ENCODE data around the gene ITGA2.

ITGA2 gene

DNA sequence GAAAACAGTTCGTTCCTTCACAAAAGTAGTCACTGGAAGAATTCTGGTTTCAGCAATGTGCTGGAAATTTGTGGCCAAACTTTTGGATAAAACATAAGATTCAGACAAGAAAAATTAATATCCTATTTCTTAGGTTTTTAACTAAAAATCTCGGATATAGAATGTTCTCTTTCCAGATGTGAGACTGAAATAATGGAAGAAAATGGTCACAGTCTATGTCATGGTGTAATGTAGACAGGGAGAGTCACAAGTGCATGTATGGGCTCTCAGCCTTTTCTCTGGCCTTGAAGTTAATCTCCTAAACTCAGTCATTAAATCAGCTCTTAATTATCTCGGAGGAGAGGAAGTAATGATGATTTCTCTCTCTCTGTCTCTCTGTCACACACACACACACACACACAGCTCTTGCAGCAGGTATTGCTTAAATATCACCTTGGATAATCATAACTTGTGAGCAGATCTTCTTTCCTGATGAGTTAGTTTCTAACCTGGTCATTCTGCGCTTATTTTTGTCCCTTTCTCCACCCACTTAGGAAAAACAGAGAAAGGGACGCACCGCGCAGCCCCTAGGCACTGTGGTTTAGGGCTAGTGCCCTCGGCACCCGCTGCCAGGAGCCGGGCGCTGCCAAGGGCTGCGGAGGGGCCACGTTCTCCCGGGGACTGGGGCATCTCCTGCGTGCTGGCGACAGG, 672 bp upstream of the ITGA2 start:
- no peak for DNase-seq (ENCODE audit: low spot score)

DNA sequence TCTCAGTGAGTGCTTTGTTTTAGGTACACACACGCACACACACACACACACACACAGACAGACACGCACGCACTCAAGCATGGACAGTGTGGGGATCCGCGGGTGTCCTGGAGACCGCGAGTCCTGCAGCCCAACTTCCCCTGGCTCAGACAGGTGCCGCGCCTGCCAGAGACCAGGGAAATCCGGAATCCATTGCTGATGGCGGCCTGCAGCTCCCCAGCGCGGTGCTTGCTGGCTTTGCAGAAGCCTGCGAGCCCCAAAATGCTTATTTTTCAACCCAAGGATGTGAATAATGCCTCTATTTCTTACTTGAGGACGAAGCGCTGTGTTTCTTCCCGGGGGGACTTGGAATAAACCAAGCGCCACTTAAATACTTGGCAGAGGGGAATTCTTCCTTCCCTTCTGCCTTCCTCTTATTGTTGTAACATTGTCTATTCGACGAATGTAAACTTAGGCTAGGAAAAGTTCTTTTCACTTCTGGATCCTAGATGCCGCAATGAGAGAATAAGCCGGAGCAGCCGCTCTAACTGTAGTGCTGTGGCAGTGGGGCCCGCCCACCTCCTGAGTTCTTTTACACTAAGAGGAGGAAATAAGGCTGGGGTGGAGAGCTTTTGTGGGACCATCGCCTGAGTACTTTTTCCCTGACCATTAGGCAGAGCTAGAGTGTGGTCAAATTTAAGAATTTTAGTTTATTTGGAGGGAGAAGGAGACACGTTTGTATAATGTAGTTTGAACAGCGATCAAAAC, 802 bp downstream of the ITGA2 start:
- DNase-seq (ENCODE audit: low spot score) = peak; percentile 63

DNA sequence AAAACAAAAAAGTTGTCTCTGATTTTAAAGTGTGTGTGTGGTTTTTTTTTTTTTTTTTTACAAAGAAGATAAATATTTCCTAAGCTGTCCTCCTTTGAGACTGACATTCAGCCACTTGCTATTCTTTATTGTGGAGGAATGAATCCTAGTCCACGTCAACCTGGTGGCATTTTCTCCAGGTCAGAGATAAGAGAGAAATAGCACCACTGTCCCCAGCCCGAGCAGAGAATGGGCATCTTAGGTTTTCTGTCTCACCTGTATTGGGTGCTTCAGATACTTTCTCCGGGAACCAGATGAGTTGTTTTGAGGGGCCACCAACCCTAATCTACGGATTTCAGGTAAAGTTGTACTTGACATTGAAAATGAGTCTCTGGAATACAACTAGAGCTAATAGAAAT, 1.4 kb downstream of the ITGA2 start:
- DNase-seq (ENCODE audit: low spot score) = no peak

DNA sequence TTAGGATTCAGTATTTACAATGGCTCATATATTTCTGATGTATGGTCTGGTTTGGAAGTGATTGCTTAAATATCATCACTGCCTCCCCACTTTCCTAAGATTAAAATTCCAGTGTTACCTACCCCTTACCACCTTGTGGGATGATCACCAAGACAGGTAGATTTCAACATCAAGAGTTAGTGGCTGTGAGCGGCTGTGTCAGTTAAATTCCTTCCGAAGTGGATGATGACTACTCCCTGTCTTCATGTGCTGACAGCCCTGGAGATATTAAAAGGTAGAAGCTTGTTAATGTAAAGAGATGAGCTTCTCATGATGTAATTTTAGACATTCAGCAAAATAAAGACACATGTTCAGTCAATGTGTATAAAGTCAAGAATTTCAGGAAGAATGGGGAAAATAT, 4.2 kb downstream of the ITGA2 start:
- no peak for DNase-seq (ENCODE audit: low spot score)

DNA sequence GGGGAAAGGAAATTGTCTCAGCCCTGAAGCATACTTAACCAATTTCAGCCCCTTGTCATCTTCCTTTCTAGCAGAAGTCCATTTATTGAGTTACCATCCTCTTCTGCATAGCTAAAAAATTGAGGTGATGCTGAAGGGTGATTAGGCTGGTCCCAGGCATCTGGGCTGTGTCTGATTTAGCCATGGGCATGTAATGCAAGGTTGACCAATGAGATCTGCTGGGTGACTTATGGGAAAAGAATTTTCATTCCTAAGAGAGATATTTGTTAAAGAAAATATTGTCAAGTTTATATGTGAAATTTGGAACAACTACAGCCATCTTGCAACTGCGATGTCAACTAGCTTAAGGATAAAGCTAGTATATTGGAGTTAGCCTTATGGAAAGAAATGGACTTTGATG, 5.1 kb downstream of the ITGA2 start:
- DNase-seq (ENCODE audit: low spot score) = no peak

DNA sequence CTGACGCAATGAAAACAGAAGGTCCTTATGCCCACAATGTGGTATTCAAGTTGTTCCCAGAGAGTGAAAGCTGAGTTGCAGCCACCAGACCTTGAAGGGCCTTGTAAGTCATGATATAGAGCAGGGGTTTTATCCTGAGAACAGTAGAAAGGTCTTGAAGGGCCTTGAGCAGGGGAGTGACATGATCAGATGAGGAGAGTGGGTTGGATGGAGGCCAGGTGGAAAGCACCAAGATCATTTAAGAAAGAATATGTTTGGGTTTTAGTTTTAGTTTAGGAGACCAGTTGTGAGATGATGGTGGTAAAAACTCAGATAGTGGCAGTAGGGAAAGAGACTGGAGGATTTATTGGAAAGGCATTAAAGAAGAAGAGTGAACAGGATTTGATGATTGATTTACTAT, 5.9 kb downstream of the ITGA2 start:
- DNase-seq (ENCODE audit: low spot score) = no peak

DNA sequence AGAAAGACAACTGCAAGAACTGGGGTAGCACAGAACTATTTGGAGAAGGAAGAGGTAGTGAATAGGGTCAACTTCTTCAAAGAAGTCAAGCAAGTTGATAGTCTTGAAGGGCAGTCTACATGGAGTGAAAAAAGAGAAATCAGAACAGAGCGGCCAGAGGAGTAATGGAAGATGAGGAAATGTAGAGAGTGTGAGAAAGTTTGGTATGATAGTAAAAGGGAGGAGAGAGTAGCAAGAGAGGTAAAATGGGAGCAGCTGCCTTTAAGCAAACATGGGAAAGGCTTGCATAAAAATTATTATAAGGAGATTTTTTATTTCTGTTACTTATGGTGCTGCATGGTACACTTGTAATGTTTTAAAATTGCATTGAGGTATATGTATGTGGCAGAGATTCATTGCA, 6.8 kb downstream of the ITGA2 start:
- DNase-seq (ENCODE audit: low spot score) = no peak

DNA sequence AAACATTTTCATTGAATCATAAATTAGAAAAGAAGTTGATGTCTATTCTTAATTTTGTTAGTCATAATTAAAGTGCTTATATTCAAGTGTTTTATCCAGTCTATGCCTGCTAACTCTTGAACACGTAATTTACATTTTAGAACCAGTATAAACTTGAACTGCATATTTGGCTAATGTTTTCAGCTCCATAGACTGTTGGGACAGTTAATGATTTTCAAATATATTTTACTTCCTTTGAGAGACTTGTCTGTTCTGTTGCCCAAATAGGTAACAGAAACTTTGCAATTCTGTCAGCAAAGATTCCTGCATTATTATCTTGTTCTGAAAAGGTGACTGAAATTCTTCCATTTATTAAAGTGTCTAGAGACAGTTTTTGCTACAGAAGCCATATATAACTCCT, 7.8 kb downstream of the ITGA2 start:
- no peak for DNase-seq (ENCODE audit: low spot score)

DNA sequence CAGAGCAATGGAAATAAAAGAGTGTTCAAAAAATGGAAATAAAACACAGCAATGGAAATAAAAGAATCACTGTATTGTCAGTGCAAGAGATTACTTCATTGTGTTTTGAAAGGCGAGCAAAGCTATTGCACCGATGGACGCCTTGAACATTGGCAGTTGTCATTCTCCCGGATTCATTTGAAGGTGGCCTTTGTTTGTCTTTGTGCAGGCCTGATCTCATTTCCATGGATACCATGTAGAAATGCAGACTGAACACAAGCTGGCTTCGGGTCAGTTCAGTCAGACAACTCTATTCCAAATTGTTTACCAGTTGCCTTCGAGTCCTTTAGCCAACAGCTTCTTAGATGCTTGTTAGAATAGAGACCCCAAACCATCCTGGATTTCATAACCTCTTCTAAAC, 8.3 kb downstream of the ITGA2 start:
- DNase-seq (ENCODE audit: low spot score) = no peak

DNA sequence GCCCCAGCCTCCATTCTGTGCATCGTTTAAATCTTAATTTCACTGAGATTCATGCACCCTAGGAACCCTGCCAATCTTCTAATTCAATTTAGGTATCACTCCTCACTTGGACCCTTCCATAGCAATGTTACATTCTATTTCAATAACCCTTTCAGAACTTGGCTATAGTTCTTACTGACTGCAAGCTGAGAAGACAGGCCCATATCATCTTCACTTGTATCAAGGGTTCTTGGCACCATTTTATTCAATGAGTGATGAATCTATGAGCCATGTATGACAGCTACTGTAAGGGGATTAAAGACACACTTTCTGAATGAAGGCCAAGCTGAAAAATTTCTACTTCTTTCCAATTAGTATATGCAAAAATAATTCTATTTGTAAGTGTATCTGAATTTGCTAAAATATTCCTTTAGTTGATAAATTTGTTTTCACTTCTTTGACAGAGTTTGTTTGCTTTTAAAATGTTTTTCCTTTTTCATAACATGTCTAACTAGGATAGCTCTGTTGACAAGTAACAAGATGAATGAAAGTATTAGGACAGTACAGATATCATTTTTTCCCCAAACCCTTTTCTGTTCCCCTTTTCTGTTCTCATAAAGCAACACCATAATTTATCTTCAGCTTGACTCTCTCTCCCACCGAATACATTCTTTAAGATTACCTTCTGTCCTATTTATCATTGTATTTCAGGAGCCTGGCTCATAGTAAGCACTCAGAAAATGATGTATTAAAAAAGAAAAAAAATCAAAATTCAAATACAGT, 9.6 kb downstream of the ITGA2 start:
- no peak for DNase-seq (ENCODE audit: low spot score)

DNA sequence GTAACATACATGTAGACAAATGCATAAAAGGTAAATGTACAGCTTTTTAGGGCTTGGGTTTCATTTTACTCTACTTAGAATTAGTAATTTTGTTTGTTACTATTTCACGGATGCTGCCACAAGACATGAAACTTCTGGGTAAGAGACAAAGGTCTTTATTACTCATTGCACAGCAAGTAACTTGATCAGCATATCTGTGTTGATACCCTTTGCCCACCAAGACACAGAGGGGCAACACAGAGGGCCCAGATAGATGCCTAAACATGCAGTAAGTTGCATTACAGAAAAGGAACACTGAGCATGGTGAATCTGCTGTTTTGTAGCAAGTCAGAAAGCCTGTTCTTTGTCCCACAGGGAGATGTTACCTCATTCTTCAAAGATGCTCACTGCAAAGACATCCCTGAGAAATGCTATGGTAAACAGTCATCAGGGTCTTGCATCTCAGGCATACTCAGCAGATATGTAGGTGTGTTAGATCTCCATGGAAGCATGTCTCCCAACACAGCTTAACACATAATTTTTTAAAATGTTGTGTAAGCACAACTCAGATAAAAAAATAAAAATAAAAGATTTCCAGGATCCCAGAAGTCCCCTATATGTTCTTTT, 10.3 kb downstream of the ITGA2 start:
- no peak for DNase-seq (ENCODE audit: low spot score)

DNA sequence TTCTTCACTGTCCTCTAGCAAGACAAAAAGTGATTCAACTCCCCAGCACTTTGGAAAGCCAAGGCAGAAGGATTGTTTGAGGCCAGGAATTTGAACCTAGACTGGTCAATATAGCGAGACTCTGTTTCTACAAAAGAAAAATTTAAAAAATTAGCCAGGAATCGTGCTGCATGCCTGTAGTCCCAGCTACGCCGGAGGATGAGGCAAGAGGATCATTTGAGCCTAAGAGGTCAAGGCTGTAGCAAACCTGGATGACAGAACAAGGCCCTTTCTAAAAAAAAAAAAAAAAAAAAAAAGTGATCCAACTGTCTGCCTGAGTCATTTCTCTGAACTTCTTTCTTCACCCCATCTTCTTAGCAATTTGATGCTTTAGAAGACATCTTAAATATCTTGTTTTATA, 12.4 kb downstream of the ITGA2 start:
- DNase-seq (ENCODE audit: low spot score) = no peak

DNA sequence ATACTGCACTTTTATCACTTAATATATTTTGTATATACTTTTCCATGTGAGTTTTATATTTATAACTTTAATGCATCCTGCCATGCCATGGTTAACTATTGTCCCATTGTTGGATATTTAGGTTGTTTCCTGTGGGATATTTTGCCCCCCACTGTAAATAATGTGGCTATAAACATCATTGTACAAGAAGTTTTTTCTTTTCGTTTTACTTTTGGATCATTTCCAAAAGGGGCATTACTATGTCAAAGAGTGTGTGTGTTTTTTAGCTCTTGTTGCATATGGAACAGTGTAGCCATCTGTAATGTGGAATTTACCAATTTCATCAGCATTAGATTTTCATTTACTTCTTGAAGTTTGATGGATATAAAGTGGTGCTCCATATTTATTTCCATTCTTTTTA, 13.3 kb downstream of the ITGA2 start:
- DNase-seq (ENCODE audit: low spot score) = no peak

DNA sequence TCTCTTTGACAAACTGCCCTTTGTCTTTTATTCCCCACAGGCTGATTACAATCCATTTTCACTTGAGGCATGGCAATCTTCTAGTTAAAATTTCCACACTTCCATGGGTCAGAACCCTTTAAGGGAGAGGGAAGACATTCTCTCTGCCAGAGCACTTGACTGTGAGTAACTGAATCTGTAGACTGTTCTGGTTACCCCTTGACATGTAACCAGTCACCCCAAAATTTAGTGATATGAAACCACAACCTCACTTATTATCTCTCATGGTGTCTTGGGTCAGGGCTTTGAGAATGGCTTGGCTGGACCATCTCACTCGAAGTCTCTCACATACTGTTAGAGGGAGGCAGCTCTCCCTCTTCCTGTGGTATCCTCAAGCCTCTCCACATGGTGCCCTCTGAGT, 14.0 kb downstream of the ITGA2 start:
- DNase-seq (ENCODE audit: low spot score) = no peak

DNA sequence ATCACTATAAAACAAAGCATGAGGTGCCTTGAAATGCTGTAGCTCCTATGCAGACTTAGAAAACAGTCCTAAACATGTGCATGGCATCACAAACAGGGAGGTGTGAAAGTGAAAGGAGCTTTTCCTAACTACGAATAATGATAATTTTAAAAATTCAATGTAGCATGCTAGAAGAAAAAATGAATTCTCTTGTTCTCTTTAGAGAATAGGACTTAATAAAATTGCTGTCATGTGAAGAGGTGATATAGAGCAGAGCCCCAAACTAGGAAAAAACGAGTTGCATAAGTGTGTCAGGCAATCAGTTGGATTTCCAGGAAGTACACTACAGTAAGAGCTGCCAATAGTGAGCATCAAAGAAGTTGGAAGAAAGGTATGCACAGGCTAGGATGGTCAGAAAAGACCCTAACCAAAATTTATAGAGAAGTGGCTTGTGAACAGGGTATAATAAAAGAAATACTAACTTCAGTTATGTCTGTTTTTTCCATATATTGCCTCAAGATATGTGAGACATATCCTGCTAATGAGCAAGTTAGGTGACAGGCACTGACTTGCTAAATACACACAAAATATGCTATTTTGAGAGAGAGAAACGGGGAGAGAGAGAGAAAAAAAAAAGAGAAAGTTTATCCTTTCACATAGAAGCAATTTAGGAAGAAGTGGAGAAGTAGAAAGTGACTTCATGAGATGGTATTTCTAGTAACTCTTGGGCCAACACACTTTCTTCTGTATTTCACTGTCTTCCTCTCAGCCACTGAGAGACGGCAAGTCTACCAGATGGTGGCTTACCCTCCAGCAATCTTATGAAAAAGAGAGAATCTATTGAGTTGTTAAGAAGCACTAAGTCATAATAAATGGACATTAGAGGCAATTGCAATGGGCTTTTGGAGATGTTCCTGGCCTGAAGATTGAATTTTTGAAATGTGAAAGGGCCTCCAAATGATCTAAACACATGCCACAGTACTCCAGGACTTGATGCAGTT, 18.0 kb downstream of the ITGA2 start:
- no peak for DNase-seq (ENCODE audit: low spot score)

DNA sequence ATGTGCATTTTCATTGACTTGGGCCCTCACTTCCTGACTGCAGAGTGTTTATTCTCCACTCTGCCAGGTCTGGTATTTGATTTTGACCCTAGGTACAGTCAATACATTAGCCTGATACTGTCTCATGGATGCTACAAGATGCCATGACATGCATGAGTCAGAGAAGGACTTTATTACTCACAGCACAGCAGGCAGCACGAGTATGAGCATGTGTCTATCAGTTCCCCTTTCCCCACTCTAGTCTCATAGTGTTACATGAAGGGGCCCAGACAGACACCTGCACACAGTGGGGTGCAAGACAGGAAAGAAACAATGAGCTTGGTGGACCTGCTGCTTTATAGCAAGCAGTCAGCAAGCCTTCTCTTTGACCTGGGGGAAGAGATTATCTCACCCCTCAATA, 19.6 kb downstream of the ITGA2 start:
- no peak for DNase-seq (ENCODE audit: low spot score)

DNA sequence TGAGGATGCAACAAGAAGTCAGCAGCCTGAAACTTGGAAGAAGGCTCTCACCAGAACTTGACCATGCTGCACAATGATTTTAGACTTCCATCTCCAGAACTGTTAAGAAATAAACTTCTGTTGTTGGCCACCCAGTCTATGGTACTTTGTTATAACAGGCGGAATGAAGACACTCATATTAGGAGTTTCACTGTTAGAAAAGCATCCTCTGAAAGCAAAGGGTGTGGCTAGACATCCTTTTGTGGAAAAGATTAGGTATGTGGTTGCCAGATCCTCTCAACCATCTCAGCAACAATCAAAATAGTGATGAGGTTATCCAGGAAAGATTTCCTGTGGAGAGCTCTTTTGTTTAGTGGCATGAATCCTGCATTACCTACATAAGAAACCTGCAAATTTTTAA, 20.7 kb downstream of the ITGA2 start:
- DNase-seq (ENCODE audit: low spot score) = no peak

DNA sequence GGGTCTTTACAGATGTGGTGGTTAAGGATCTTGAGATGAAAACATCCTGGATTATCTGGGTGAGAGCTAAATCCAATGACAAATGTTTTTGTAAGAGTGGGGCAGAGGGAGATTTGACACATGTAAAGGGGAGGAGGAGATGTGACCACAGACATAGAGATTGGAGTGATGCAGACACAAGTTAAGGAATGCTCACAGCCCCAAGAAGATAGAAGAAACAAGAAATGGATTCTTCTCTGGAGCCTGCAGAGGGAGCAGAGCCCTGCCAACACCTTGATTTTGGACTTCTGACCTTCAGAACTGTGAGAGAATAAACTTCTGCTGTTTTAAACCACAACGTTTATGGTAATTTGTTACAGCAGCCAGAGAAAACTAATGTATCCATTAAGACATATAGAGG, 21.7 kb downstream of the ITGA2 start:
- DNase-seq (ENCODE audit: low spot score) = no peak

DNA sequence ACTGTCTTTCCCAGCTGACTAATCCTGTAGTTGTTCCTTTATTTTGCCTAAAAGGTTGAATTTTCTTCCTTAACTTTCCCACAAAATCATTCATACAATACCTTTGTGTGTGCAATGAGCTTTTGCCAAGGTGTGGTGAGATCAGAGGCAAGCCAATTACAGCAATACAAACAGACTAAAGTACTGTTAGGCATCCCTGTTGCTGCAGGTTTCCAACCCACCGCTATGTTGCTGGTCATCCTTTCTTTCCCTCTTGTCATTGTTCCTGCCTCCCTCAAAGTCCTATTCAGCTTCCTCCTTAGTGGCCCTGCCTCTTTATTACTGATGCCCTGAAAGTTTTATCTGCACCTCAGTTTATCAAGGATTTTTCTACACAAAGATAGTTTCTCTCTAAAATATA, 22.1 kb downstream of the ITGA2 start:
- DNase-seq (ENCODE audit: low spot score) = no peak

DNA sequence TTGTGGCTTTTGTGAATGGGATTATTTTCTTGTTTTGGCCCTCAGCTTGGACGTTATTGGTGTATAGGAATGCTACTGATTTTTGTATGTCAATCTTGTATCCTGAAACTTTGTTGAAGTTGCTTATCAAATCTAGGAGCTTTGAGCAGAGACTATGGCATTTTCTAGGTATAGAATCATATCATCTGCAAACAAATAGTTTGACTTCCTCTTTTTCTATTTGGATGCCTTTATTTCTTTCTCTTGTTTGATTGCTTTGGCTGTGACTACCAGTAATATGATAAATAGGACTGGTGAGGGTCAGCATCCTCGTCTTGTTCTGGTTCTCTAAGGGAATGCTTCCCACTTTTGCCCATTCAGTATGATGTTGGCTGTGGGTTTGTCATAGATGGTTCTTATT, 24.7 kb downstream of the ITGA2 start:
- DNase-seq (ENCODE audit: low spot score) = no peak

DNA sequence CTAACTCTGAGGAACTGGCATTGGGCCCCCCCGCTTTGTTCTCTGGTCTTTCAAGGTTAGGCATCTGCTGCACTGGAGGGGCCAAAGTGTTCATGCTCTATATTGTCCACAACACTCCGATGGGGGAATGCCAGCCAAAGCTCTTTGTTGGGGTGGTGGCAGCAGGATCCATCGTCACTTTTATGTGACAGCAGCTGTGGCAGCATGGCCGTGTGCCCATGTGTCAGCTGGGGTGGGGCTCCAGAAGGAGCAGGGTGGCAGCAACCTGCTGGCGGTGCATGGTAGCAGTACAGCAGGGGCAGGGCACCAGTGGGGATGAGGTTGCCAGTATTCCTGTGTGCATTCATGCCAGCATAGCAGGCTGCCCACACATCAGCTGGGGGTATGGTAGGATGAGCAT, 28.2 kb downstream of the ITGA2 start:
- no peak for DNase-seq (ENCODE audit: low spot score)

All from iPS-NIHi11 (cell line).